IMR-90 (cell line): Measurements from ENCODE around the gene ACAA2. TPM values are rescaled to one million over a fixed set of nuclear protein-coding genes. Genes with fewer than 3 reads are reported as not detected.

Source experiments
- ATAC-seq: fragments of 200-7000 bp; cut with Tn5 transposase; 2 replicates; pipeline ENCODE4 v1.9.1; 2020; ENCODE audit warnings: low read depth, mild to moderate bottlenecking, moderate library complexity
- BruUV-seq: library from RNA; stranded (reverse); fragments of 400-500 nt; replicated peaks from 2 replicates; lab custom pipeline; 2021; lab: Mats Ljungman, UMichigan
- CTCF ChIA-PET: fragments of 300-600 bp; formaldehyde crosslinking; extraction: SDS; loops from one replicate; lab custom pipeline; 2021; ENCODE audit warnings: antibody characterized with exemption; lab: Yijun Ruan, JAX
- POLR2A ChIA-PET: fragments of 300-600 bp; sonication (Branson Sonifier 250); formaldehyde crosslinking; loops from one replicate; lab custom pipeline; 2022; ENCODE audit warnings: antibody characterized with exemption; ENCODE audit not compliant: unreplicated experiment; lab: Charles Lee
- DNase-seq: peaks from one replicate; pipeline ENCODE4 v3.0.0; 2013
- H2AFZ ChIP-seq: replicated peaks from 2 replicates; pipeline ENCODE3; 2013; ENCODE audit warnings: low read length, mild to moderate bottlenecking; ENCODE audit not compliant: poor library complexity
- H2AK5ac ChIP-seq: 2 replicates; pipeline ENCODE4 v1.6.1; 2013; ENCODE audit warnings: low read depth, low read length, inconsistent platforms
- H2AK9ac ChIP-seq: replicated peaks from 2 replicates; pipeline ENCODE3; 2013; ENCODE audit warnings: mild to moderate bottlenecking, low read depth, low read length, moderate library complexity; ENCODE audit not compliant: poor library complexity
- H2BK120ac ChIP-seq: 2 replicates; pipeline ENCODE4 v1.6.1; 2013; ENCODE audit warnings: low read depth, low read length, inconsistent platforms
- H2BK15ac ChIP-seq: 3 replicates; pipeline ENCODE4 v1.6.1; 2013; ENCODE audit warnings: low read depth, low read length, inconsistent platforms
- H2BK20ac ChIP-seq: 2 replicates; pipeline ENCODE4 v1.6.1; 2013; ENCODE audit warnings: low read depth, mild to moderate bottlenecking, inconsistent platforms, low read length, moderate library complexity
- H2BK5ac ChIP-seq: 2 replicates; pipeline ENCODE4 v1.6.1; 2013; ENCODE audit warnings: mild to moderate bottlenecking, low read depth, low read length, inconsistent platforms; ENCODE audit not compliant: poor library complexity, severe bottlenecking
- H3K14ac ChIP-seq: replicated peaks from 2 replicates; pipeline ENCODE4 v1.6.1; 2013; ENCODE audit warnings: low read depth, low read length, inconsistent platforms
- H3K18ac ChIP-seq: 2 replicates; pipeline ENCODE4 v1.6.1; 2013; ENCODE audit warnings: low read depth, low read length, control low read depth
- H3K23ac ChIP-seq: 2 replicates; pipeline ENCODE4 v1.6.1; 2013; ENCODE audit warnings: low read depth, low read length, inconsistent platforms
- H3K27ac ChIP-seq: 2 replicates; pipeline ENCODE4 v1.5.1; 2013; ENCODE audit warnings: mild to moderate bottlenecking, control low read depth, low read length; ENCODE audit not compliant: insufficient read depth
- H3K27me3 ChIP-seq: 2 replicates; pipeline ENCODE4 v1.6.1; 2013; ENCODE audit warnings: low read length; ENCODE audit not compliant: control insufficient read depth, insufficient read depth
- H3K36me3 ChIP-seq: 2 replicates; pipeline ENCODE4 v1.6.1; 2013; ENCODE audit warnings: low read length, mixed read lengths; ENCODE audit not compliant: control insufficient read depth, insufficient read depth
- H3K4ac ChIP-seq: 2 replicates; pipeline ENCODE4 v1.6.1; 2013; ENCODE audit warnings: low read depth, low read length, inconsistent platforms
- H3K4me1 ChIP-seq: 2 replicates; pipeline ENCODE4 v1.6.1; 2013; ENCODE audit warnings: low read length, mixed read lengths; ENCODE audit not compliant: control insufficient read depth, insufficient read depth
- H3K4me2 ChIP-seq: 2 replicates; pipeline ENCODE4 v1.6.1; 2013; ENCODE audit warnings: low read depth, mild to moderate bottlenecking, control low read depth, low read length, moderate library complexity
- H3K4me3 ChIP-seq: 2 replicates; pipeline ENCODE4 v1.5.1; 2013; ENCODE audit warnings: low read depth, mild to moderate bottlenecking, control low read depth, low read length, moderate library complexity; ENCODE audit not compliant: insufficient read depth
- H3K56ac ChIP-seq: 2 replicates; pipeline ENCODE4 v1.6.1; 2013; ENCODE audit warnings: low read length, inconsistent platforms; ENCODE audit not compliant: insufficient read depth; ENCODE audit errors: extremely low read depth
- H3K79me1 ChIP-seq, 2 experiments: 2 replicates each; pipeline ENCODE4 v1.6.1; 2013; ENCODE audit warnings: low read length in 2 of 2, inconsistent platforms in 1 of 2, low read depth in 1 of 2
- H3K9ac ChIP-seq: 2 replicates; pipeline ENCODE4 v1.6.1; 2013; ENCODE audit warnings: low read depth, low read length, control low read depth
- H3K9me1 ChIP-seq: 2 replicates; pipeline ENCODE4 v1.6.1; 2013; ENCODE audit warnings: low read length, inconsistent platforms; ENCODE audit not compliant: insufficient read depth
- H3K9me3 ChIP-seq: 2 replicates; pipeline ENCODE4 v1.6.1; 2013; ENCODE audit warnings: low read length; ENCODE audit not compliant: control insufficient read depth, insufficient read depth
- H4K20me1 ChIP-seq: 2 replicates; pipeline ENCODE4 v1.6.1; 2013; ENCODE audit warnings: low read length, inconsistent platforms; ENCODE audit not compliant: insufficient read depth
- H4K5ac ChIP-seq: 2 replicates; pipeline ENCODE4 v1.6.1; 2013; ENCODE audit warnings: mild to moderate bottlenecking, low read depth, low read length, control low read depth
- H4K8ac ChIP-seq, 2 experiments: 2 replicates each; pipeline ENCODE4 v1.6.1; 2013; ENCODE audit warnings: low read depth in 2 of 2, low read length in 2 of 2, control low read depth in 1 of 2, inconsistent platforms in 1 of 2
- H4K91ac ChIP-seq: 2 replicates; pipeline ENCODE4 v1.6.1; 2013; ENCODE audit warnings: low read depth, low read length, inconsistent platforms; ENCODE audit not compliant: insufficient read depth
- RAD21 ChIP-seq: IDR thresholded peaks from 2 replicates; pipeline ENCODE4 v1.6.1; 2012; ENCODE audit warnings: low read length, improper control_type of control experiment
- WGBS, 2 experiments: methylation state at CpG; one replicate each; pipeline versions ENCODE4 v1.1.5 to v1.1.7; 2013; ENCODE audit warnings: missing lambda C conversion rate in 2 of 2; ENCODE audit not compliant: insufficient read length in 1 of 2; ENCODE audit errors: extremely low coverage in 2 of 2; 5-methylcytosine and 5-hydroxymethylcytosine counted together
- dilution Hi-C: fragments of 300-500 bp; cut with HindIII; formaldehyde crosslinking; loops from one replicate; pipeline ENCODE4 v1.14.3; 2018; ENCODE audit warnings: low sequenced_read_pairs; ENCODE audit not compliant: unreplicated experiment
- in situ Hi-C: fragments of 300-500 bp; cut with MboI; formaldehyde crosslinking; loops from 3 replicates; pipeline ENCODE4 v1.14.3; 2019; ENCODE audit warnings: low sequenced_read_pairs, inconsistent platforms, mixed read lengths
- intact Hi-C: fragments of 100-400 bp; cut with micrococcal nuclease; formaldehyde crosslinking; loops from 2 replicates; pipeline ENCODE4 v1.10.0; 2022
- polyA plus RNA-seq, 3 experiments: library from polyadenylated mRNA; depleted of rRNA; stranded (reverse); fragments of >200 nt; gene quantifications; 2 replicates each; pipeline ENCODE4 v1.2.3, GENCODE V29; 2012; ENCODE audit warnings: low replicate concordance in 1 of 3
- total RNA-seq: library from RNA; depleted of rRNA; stranded (reverse); fragments of >200 nt; gene quantifications from 2 replicates; pipeline ENCODE4 v1.2.3, GENCODE V29; 2012

ACAA2 gene
- total and polyA plus RNA-seq, 2 of the 4 experiments (the other 2 are of a cell fraction), result 24.4 to 61.5 TPM

- H2BK20ac ChIP-seq, result no peak overlapping the region
- no peak overlapping the region for H3K4ac ChIP-seq
- dilution Hi-C loops, result no loop called here
- H4K20me1 ChIP-seq, result no peaks in the 10 kb centered on the region
- ATAC-seq (no peak), DNase-seq (no peak)
- no peaks in the 10 kb centered on the region for H3K4me1 ChIP-seq
- no peaks in the 10 kb centered on the region for H3K9me3 ChIP-seq
- H2BK15ac ChIP-seq, result no peak overlapping the region
- BruUV-seq, result no TSS peak
- H4K8ac ChIP-seq, result no peak overlapping the region
- POLR2A ChIA-PET, result no interaction called here
- H3K36me3 ChIP-seq, result no peaks in the 10 kb centered on the region
- H2BK5ac ChIP-seq, result no peak overlapping the region
- no peak overlapping the region for H3K27ac ChIP-seq
- H3K9ac ChIP-seq, result no peak overlapping the region
- no peaks in the 10 kb centered on the region for H3K79me1 ChIP-seq
- H3K18ac ChIP-seq, result no peak overlapping the region
- H2AFZ ChIP-seq, result no peak overlapping the region
- no peak overlapping the region for H3K4me3 ChIP-seq
- no peak overlapping the region for H4K91ac ChIP-seq
- TF ChIP-seq RAD21, result no peak
- H2AK5ac ChIP-seq, result no peak overlapping the region
- H4K5ac ChIP-seq, result no peak overlapping the region
- intact Hi-C loops, result no loop called here
- no peak overlapping the region for H3K4me2 ChIP-seq
- H3K23ac ChIP-seq, result no peak overlapping the region
- H3K56ac ChIP-seq, result no peak overlapping the region
- no peak overlapping the region for H2BK120ac ChIP-seq
- no peak overlapping the region for H2AK9ac ChIP-seq
- no peaks in the 10 kb centered on the region for H3K9me1 ChIP-seq
- whole genome bisulfite sequencing, 2 experiments, result no CpG with 5 or more reads among the region's 5 CpGs
- CTCF ChIA-PET, result no interaction called here
- peaks cover under 1% of the 10 kb centered on the region; the same call in 1 of the 2 replicates for H3K27me3 ChIP-seq
- no peak overlapping the region for H3K14ac ChIP-seq
- in situ Hi-C loops, result loop anchor here (10.0 kb wide), 1 partner anchor 193 kb away; the partner anchor contains the start of gene LIPG
Measured at GRCh38 chr18:49758263-49758610, 55.1 kb downstream of the ACAA2 start.
